ENCODE data around the gene GALNT16. TPM values are rescaled to one million over a fixed set of nuclear protein-coding genes. Genes with fewer than 3 reads are reported as not detected.

GALNT16 gene
- polyA plus RNA-seq, 1 experiment = 1.3 TPM

DNA sequence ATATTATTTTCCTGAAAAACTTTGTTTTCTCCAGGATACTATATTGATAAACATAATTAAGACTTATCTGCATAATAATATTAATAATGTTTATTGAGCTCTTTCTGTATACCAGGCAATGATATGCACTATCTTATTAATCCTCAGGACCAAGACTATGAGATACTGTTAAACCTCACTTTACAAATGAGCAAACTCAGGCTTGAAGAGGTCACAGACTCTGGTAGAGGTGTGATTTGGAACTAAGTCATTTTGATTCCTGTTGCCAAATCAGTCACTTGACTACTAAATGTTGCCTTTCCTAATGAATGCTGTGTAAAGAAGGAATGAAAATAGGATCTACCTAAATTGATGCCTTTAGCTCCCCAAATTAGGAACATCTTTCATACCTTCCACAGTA, 145.8 kb downstream of the GALNT16 start:
- Histone ChIP-seq H3K27ac (ENCODE audit: low read depth, low read length) (no peak overlapping the region), H3K9me3 (ENCODE audit: control insufficient read depth, insufficient read depth, low read length) (no peaks in the 10 kb centered on the region), H3K4me3 (ENCODE audit: low read depth, low read length) (no peak overlapping the region), H3K27me3 (ENCODE audit: control insufficient read depth, insufficient read depth, low read length) (no peaks in the 10 kb centered on the region)
- TF ChIP-seq, protein P1, sequence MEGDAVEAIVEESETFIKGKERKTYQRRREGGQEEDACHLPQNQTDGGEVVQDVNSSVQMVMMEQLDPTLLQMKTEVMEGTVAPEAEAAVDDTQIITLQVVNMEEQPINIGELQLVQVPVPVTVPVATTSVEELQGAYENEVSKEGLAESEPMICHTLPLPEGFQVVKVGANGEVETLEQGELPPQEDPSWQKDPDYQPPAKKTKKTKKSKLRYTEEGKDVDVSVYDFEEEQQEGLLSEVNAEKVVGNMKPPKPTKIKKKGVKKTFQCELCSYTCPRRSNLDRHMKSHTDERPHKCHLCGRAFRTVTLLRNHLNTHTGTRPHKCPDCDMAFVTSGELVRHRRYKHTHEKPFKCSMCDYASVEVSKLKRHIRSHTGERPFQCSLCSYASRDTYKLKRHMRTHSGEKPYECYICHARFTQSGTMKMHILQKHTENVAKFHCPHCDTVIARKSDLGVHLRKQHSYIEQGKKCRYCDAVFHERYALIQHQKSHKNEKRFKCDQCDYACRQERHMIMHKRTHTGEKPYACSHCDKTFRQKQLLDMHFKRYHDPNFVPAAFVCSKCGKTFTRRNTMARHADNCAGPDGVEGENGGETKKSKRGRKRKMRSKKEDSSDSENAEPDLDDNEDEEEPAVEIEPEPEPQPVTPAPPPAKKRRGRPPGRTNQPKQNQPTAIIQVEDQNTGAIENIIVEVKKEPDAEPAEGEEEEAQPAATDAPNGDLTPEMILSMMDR (IDR thresholded peaks at IDR 0.05; ENCODE audit: low read depth, low read length) = no peak
- no peak for DNase-seq (ENCODE audit: low read depth, low spot score)
- ChIA-PET CTCF (interaction anchor here (1.4 kb wide), 1 partner anchor 55 kb away, joined by 3 read pairs; no protein-coding TSS in a partner anchor), POLR2A (interaction anchor here (0.6 kb wide), 1 partner anchor 102 kb away, joined by 3 read pairs; no protein-coding TSS in a partner anchor)

Other genes starting within 250 kb of the GALNT16 start
- 32.4 and 34.1 TPM in 2 replicates for gene DCAF5, start 107.0 kb upstream of the GALNT16 start, polyA plus RNA-seq (2011; rRNA removed)
- 15.3 and 16.7 TPM in 2 replicates for gene EXD2, start 68.7 kb upstream of the GALNT16 start, polyA plus RNA-seq (2011; rRNA removed)
- 110 and 164 TPM in 2 replicates for gene ERH, start 138.1 kb downstream of the GALNT16 start, polyA plus RNA-seq (2011; rRNA removed)
- 69.5 and 82.2 TPM in 2 replicates for gene SLC39A9, start 138.5 kb downstream of the GALNT16 start, polyA plus RNA-seq (2011; rRNA removed)
- gene PLEKHD1, start 224.6 kb downstream of the GALNT16 start, polyA plus RNA-seq (2011; rRNA removed) = not detected in 2 replicates

All from AG04450 (cell line).